Vagina (tissue), 2 donors: ENCODE measurements around the gene APOBEC3F. TPM values are rescaled to one million over a fixed set of nuclear protein-coding genes. Genes with fewer than 3 reads are reported as not detected.
"Not testable (repeated sequence)": the region's sequence is repeated elsewhere in the genome, so short reads cannot be mapped to it uniquely, and the experiment has no call there.

Experiments used
- DNase-seq, 2 donors: peaks; one replicate each; pipeline ENCODE4 v3.0.0-alpha.2; 2017; ENCODE audit errors: extremely low spot score in 2 of 2
- H3K27ac ChIP-seq: fragments of 200-600 bp; sonication (generic); one replicate; pipeline ENCODE4 v1.5.1; 2019
- H3K27me3 ChIP-seq: fragments of 200-600 bp; sonication (generic); one replicate; pipeline ENCODE4 v1.5.1; 2019
- H3K36me3 ChIP-seq, 2 donors: fragments of 200-600 bp; sonication (generic); one replicate each; pipeline ENCODE4 v1.5.1; 2017 to 2019
- H3K4me1 ChIP-seq: fragments of 200-600 bp; sonication (generic); one replicate; pipeline ENCODE4 v1.5.1; 2019
- H3K4me3 ChIP-seq, 2 donors: fragments of 200-600 bp; sonication (generic); 1 replicate in 1 of 2; 2 replicates in 1 of 2; pipeline ENCODE4 v1.5.1; 2016 to 2019
- H3K9me3 ChIP-seq: fragments of 200-600 bp; sonication (generic); one replicate; pipeline ENCODE4 v1.5.1; 2019
- POLR2A ChIP-seq, 2 donors: fragments of 450-650 bp; IDR thresholded peaks; one replicate each; pipeline ENCODE4 v1.6.1; 2017; ENCODE audit warnings: antibody characterized with exemption in 2 of 2, mild to moderate bottlenecking in 2 of 2, moderate library complexity in 2 of 2
- POLR2AphosphoS5 ChIP-seq, 2 donors: sonication (generic); formaldehyde crosslinking; IDR thresholded peaks; one replicate each; pipeline ENCODE4 v1.9.0; 2017; ENCODE audit warnings: antibody characterized with exemption in 2 of 2, mild to moderate bottlenecking in 2 of 2, low read depth in 1 of 2; ENCODE audit not compliant: insufficient read depth in 1 of 2
- intact Hi-C: fragments of 100-400 bp; cut with DNase I; formaldehyde crosslinking; loops from one replicate; pipeline ENCODE4 v1.15.1; 2023
- total RNA-seq: library from RNA; depleted of rRNA; stranded (reverse); fragments of >200 nt; gene quantifications from one replicate; pipeline ENCODE4 v1.2.3, GENCODE V29; 2016
- TF ChIP-seq, protein P1 (sequence below), 3 experiments: fragments of 450-650 bp in 2 of 3; fragments of 200-600 bp in 1 of 3; sonication (generic) in 1 of 3; IDR thresholded peaks; one replicate each; pipeline ENCODE4 v1.5.1; 2017 to 2019; ENCODE audit warnings: antibody characterized with exemption in 3 of 3, mild to moderate bottlenecking in 2 of 3, moderate library complexity in 2 of 3

Gene APOBEC3F
- total RNA-seq, 1 donor from 2014 or later, result 2.7 TPM

DNA sequence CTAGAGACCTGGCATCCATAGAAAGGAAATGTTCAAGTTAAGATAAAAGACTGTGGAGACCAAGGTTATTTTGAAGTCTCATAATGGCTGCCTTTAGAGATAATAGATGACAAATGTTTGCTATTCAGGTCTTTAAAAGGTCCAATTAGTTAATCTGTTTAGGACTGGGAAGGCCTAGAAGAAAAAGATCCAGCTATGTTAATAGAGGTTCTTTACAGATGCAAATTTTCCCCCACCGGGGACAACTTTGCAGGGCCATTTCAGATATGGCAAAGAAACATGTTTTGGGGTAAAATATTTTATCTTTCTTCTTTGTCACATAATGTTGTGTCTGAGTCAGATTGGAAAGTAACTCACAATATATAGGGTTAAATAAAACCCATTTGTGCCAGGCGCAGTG, 33.3 kb downstream of the APOBEC3F start:
- TF ChIP-seq, protein P1, sequence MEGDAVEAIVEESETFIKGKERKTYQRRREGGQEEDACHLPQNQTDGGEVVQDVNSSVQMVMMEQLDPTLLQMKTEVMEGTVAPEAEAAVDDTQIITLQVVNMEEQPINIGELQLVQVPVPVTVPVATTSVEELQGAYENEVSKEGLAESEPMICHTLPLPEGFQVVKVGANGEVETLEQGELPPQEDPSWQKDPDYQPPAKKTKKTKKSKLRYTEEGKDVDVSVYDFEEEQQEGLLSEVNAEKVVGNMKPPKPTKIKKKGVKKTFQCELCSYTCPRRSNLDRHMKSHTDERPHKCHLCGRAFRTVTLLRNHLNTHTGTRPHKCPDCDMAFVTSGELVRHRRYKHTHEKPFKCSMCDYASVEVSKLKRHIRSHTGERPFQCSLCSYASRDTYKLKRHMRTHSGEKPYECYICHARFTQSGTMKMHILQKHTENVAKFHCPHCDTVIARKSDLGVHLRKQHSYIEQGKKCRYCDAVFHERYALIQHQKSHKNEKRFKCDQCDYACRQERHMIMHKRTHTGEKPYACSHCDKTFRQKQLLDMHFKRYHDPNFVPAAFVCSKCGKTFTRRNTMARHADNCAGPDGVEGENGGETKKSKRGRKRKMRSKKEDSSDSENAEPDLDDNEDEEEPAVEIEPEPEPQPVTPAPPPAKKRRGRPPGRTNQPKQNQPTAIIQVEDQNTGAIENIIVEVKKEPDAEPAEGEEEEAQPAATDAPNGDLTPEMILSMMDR (IDR thresholded peaks at IDR 0.05), result no peak
- TF ChIP-seq POLR2AphosphoS5 (IDR thresholded peaks at IDR 0.05; ENCODE audit: insufficient read depth in 1 of 2, low read depth in 1 of 2) (no peak), POLR2A (IDR thresholded peaks at IDR 0.05) (no peak)
- Histone ChIP-seq H3K4me3 (no peak overlapping the region), H3K27me3 (no peaks in the 10 kb centered on the region), H3K4me1 (peaks cover 16% of the 10 kb centered on the region), H3K27ac (no peak overlapping the region), H3K9me3 (no peaks in the 10 kb centered on the region), H3K36me3 (no peaks in the 10 kb centered on the region)
- intact Hi-C loops, result no loop called here
- no peak for DNase-seq

GRCh38 chr22:39076155-39077025, 35.7 kb downstream of the APOBEC3F start:
- H3K27me3 ChIP-seq, DNase-seq, H3K9me3 ChIP-seq, intact Hi-C loops, H3K36me3 ChIP-seq: not testable (repeated sequence)
- peak overlapping the region; percentile 49 to 52 for H3K4me3 ChIP-seq
- H3K4me1 ChIP-seq, result peaks cover 16% of the 10 kb centered on the region
- peak overlapping the region; percentile 83 for H3K27ac ChIP-seq

DNA sequence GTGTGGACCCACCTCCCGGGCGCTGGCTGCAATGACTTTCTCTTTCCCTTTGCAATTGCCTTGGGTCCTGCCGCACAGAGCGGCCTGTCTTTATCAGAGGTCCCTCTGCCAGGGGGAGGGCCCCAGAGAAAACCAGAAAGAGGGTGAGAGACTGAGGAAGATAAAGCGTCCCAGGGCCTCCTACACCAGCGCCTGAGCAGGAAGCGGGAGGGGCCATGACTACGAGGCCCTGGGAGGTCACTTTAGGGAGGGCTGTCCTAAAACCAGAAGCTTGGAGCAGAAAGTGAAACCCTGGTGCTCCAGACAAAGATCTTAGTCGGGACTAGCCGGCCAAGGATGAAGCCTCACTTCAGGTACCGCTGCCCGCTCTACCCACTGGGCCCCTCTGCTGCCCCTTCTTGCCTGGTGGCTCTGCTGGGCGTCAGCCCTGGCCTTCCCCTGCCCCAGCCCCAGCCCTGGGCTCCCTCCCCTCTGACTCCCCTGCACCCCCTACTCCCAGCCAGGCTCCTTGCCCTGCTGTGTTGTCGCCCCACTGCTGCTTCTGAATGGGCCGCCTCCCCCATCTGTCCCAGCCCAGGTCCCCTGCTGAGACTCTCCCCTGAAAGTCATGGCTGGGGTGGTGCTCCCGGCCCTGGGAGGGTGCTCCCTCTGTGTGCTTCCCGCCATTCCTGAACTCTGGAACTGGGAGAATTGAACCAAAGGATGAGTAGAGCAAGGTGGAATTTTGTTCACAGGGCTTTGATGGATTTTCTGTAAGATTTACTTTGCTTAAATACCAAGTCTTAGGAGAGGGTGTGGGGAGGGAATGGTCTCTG, 36.6 kb downstream of the APOBEC3F start, which contains the start of gene APOBEC3G:
Gene APOBEC3G, plus strand, starts transcription at position 250 of the 815 bp plus-strand sequence. Its CDS starts 87 bp downstream, at position 337.
- intact Hi-C loops, H3K36me3 ChIP-seq, DNase-seq, H3K27me3 ChIP-seq, H3K9me3 ChIP-seq: not testable (repeated sequence)
- peak in 1 of 2 donors; percentile 35 for TF ChIP-seq POLR2AphosphoS5 (IDR thresholded peaks at IDR 0.05; ENCODE audit: insufficient read depth in 1 of 2, low read depth in 1 of 2)
- TF ChIP-seq POLR2A (IDR thresholded peaks at IDR 0.05), result peak in 1 of 2 donors; percentile 33
- Histone ChIP-seq H3K4me1 (peaks cover 16% of the 10 kb centered on the region), H3K27ac (peak within 1 kb of the TSS; percentile 83), H3K4me3 (peak within 1 kb of the TSS; percentile 49 to 52)

DNA sequence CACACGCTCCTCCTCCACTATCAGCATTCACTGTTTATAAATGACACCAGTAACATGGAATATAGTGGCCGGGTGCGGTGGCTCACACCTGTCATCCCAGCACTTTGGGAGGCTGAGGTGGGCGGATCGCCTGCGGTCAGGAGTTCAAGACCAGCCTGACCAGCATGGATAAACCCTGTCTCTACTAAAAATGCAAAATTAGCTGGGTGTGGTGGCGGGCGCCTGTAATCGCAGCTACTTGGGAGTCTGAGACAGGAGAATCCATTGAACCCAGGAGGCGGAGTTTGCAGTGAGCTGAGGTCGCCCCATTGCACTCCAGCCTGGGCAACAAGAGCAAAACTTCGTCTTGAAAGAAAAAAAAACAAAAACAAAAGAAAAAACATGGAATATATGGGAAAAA, 37.2 kb downstream of the APOBEC3F start:
- Histone ChIP-seq H3K4me3 (peak overlapping the region; percentile 49 to 52), H3K4me1 (peaks cover 16% of the 10 kb centered on the region), H3K27ac (peak overlapping the region; percentile 83)
- intact Hi-C loops, H3K36me3 ChIP-seq, H3K27me3 ChIP-seq, DNase-seq, H3K9me3 ChIP-seq: not testable (repeated sequence)

- H3K36me3 ChIP-seq, result peaks cover 0 to 8% of the 10 kb centered on the region in 2 donors
- no peak for DNase-seq
- TF ChIP-seq, protein P1 (IDR thresholded peaks at IDR 0.05), result no peak
- no peak for TF ChIP-seq POLR2A (IDR thresholded peaks at IDR 0.05)
- TF ChIP-seq POLR2AphosphoS5 (IDR thresholded peaks at IDR 0.05; ENCODE audit: insufficient read depth in 1 of 2, low read depth in 1 of 2), result no peak
- peaks cover 16% of the 10 kb centered on the region for H3K4me1 ChIP-seq
- no peak overlapping the region for H3K4me3 ChIP-seq
- H3K27ac ChIP-seq, result peak overlapping the region; percentile 83
- no peaks in the 10 kb centered on the region for H3K27me3 ChIP-seq
- H3K9me3 ChIP-seq, result no peaks in the 10 kb centered on the region
- intact Hi-C loops, result no loop called here
These were observed 37.7 kb downstream of the APOBEC3F start for GRCh38 chr22:39078329-39078728.

DNA sequence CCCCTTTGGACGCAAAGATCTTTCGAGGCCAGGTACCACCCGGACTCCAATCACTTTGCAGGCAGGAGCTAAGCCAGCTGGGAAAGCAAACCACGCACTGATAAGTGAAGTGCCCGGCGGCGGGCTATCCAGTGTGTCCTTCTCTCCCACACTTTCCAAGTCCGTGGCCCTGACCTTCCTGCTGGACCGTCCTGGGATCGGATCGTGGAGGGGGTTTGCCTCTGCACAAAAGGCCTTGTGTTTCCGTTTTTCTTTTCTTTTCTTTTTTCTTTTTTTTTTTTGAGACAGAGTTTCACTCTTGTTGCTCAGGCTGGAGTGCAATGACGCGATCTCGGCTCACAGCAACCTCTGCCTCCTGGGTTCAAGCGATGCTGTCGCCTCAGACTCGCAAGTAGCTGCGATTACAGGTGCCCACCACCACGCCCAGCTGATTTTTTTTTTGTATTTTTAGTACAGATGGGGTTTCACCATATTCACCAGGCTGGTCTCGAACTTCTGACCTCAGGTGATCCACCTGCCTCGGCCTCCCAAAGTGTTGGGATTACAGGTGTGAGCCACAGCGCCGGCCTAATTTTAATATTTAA, 38.5 kb downstream of the APOBEC3F start:
- intact Hi-C loops, H3K4me3 ChIP-seq, DNase-seq, H3K27ac ChIP-seq, H3K36me3 ChIP-seq, H3K27me3 ChIP-seq, H3K9me3 ChIP-seq: not testable (repeated sequence)
- peaks cover 16% of the 10 kb centered on the region for H3K4me1 ChIP-seq
